Neural cell (in vitro differentiated cells): Measurements from ENCODE around the gene NR1H2. TPM values are rescaled to one million over a fixed set of nuclear protein-coding genes. Genes with fewer than 3 reads are reported as not detected.
A peak's percentile ranks its signal among the peaks of the same experiment; 100 is the strongest.

Experiments
- H2AFZ ChIP-seq: fragments of 200-600, 300-800 bp; sonication (generic), shearing (Covaris generic); 2 replicates; pipeline ENCODE4 v1.6.0; 2014; ENCODE audit warnings: low read depth, mild to moderate bottlenecking, antibody characterized with exemption, low read length, moderate library complexity
- H3F3A ChIP-seq: fragments of 200-600 bp; shearing (Covaris generic); 2 replicates; pipeline ENCODE4 v1.6.1; 2016; ENCODE audit warnings: mild to moderate bottlenecking, moderate library complexity, mixed read lengths, antibody characterized with exemption, low read length; ENCODE audit not compliant: insufficient read depth, poor library complexity, severe bottlenecking
- H3K27ac ChIP-seq: fragments of 200-600, 300-800 bp; sonication (generic), shearing (Covaris generic); 2 replicates; pipeline ENCODE4 v1.5.1; 2014; ENCODE audit warnings: mild to moderate bottlenecking, low read length, moderate library complexity
- H3K27me3 ChIP-seq: fragments of 300-800, 200-600 bp; sonication (generic), shearing (Covaris generic); 2 replicates; pipeline ENCODE4 v1.6.0; 2014; ENCODE audit warnings: mild to moderate bottlenecking, low read depth, low read length, moderate library complexity; ENCODE audit not compliant: insufficient read depth
- H3K36me3 ChIP-seq: fragments of 300-800, 200-600 bp; sonication (generic), shearing (Covaris generic); 2 replicates; pipeline ENCODE4 v1.5.1; 2014; ENCODE audit warnings: mild to moderate bottlenecking, antibody characterized with exemption, low read length, moderate library complexity; ENCODE audit not compliant: insufficient read depth
- H3K4me2 ChIP-seq: fragments of 300-800, 200-600 bp; sonication (generic), shearing (Covaris generic); 2 replicates; pipeline ENCODE4 v1.6.0; 2014; ENCODE audit warnings: mild to moderate bottlenecking, low read length
- H3K4me3 ChIP-seq: fragments of 300-800, 200-600 bp; sonication (generic), shearing (Covaris generic); 2 replicates; pipeline ENCODE4 v1.5.1; 2014; ENCODE audit warnings: mild to moderate bottlenecking, low read length, moderate library complexity
- H3K79me2 ChIP-seq: fragments of 200-600 bp; shearing (Covaris generic); replicated peaks from 2 replicates; pipeline ENCODE4 v1.6.0; 2014; ENCODE audit warnings: mild to moderate bottlenecking, low read length, moderate library complexity; ENCODE audit not compliant: insufficient read depth
- H3K9ac ChIP-seq: fragments of 300-800, 200-600 bp; sonication (generic), shearing (Covaris generic); 2 replicates; pipeline ENCODE4 v1.6.1; 2016; ENCODE audit warnings: mild to moderate bottlenecking, low read length, mixed read lengths
- H3K9me2 ChIP-seq: fragments of 200-600 bp; shearing (Covaris generic); 2 replicates; pipeline ENCODE4 v1.6.1; 2016; ENCODE audit warnings: mild to moderate bottlenecking, low read length, mixed read lengths; ENCODE audit not compliant: insufficient read depth
- H3K9me3 ChIP-seq: fragments of 200-600, 300-800 bp; sonication (generic), shearing (Covaris generic); 2 replicates; pipeline ENCODE4 v1.6.1; 2016; ENCODE audit warnings: mild to moderate bottlenecking, mixed run types, low read length, moderate library complexity, mixed read lengths
- H4K20me1 ChIP-seq: fragments of 200-600 bp; shearing (Covaris generic); 2 replicates; pipeline ENCODE4 v1.6.1; 2016; ENCODE audit warnings: mild to moderate bottlenecking, mixed run types; ENCODE audit not compliant: insufficient read depth
- CTCF ChIP-seq: fragments of 450-650 bp; IDR thresholded peaks from 2 replicates; pipeline ENCODE4 v1.5.1; 2014; ENCODE audit warnings: antibody characterized with exemption, mild to moderate bottlenecking, moderate library complexity; ENCODE audit not compliant: poor library complexity, severe bottlenecking
- EZH2 ChIP-seq: fragments of 200-600, 300-800 bp; shearing (Covaris generic), sonication (generic); IDR thresholded peaks from 2 replicates; pipeline ENCODE4 v1.6.1; 2014; ENCODE audit warnings: antibody characterized with exemption, low read length, borderline replicate concordance, mild to moderate bottlenecking; ENCODE audit not compliant: insufficient read depth, poor library complexity, severe bottlenecking
- MXI1 ChIP-seq: fragments of 450-650 bp; conservative IDR thresholded peaks from 2 replicates; pipeline ENCODE4 v1.6.1; 2014; ENCODE audit warnings: antibody characterized with exemption, mild to moderate bottlenecking; ENCODE audit not compliant: poor library complexity, severe bottlenecking
- POLR2AphosphoS5 ChIP-seq: IDR thresholded peaks from 2 replicates; pipeline ENCODE4 v1.6.1; 2012
- RAD21 ChIP-seq: fragments of 450-650 bp; conservative IDR thresholded peaks from 2 replicates; pipeline ENCODE4 v1.6.1; 2014; ENCODE audit warnings: antibody characterized with exemption, mild to moderate bottlenecking, moderate library complexity
- REST ChIP-seq: IDR thresholded peaks from 2 replicates; pipeline ENCODE4 v1.6.1; 2012; ENCODE audit warnings: borderline replicate concordance
- SMC3 ChIP-seq: fragments of 450-650 bp; conservative IDR thresholded peaks from 2 replicates; pipeline ENCODE4 v1.6.1; 2014; ENCODE audit warnings: antibody characterized with exemption, mild to moderate bottlenecking, moderate library complexity; ENCODE audit not compliant: poor library complexity
- polyA plus RNA-seq: library from polyadenylated mRNA; depleted of rRNA; stranded (reverse); fragments of >200 nt; gene quantifications from 2 replicates; pipeline ENCODE4 v1.2.3, GENCODE V29; 2014

The NR1H2 gene
- polyA plus RNA-seq, 1 donor from 2014 or later, result 18.5 TPM

GRCh38 chr19:50327461-50328223, 48.6 kb upstream of the NR1H2 start:
- no peaks in the 10 kb centered on the region for H3F3A ChIP-seq
- H3K9me2 ChIP-seq, result no peaks in the 10 kb centered on the region
- H3K9me3 ChIP-seq, result no peaks in the 10 kb centered on the region
- H4K20me1 ChIP-seq, result no peaks in the 10 kb centered on the region
- H3K36me3 ChIP-seq, result no peaks in the 10 kb centered on the region
- TF ChIP-seq RAD21, result no peak
- TF ChIP-seq EZH2, result no peak
- TF ChIP-seq CTCF, result no peak
- H3K79me2 ChIP-seq, result no peaks in the 10 kb centered on the region
- H3K27me3 ChIP-seq, result peaks cover 18% of the 10 kb centered on the region
- H3K27ac ChIP-seq, result no peak overlapping the region
- no peak overlapping the region for H2AFZ ChIP-seq
- no peak overlapping the region for H3K9ac ChIP-seq
- H3K4me3 ChIP-seq, result peak overlapping the region; percentile 71
- no peak overlapping the region for H3K4me2 ChIP-seq

- no peaks in the 10 kb centered on the region for H3K9me3 ChIP-seq
- H3K9me2 ChIP-seq, result no peaks in the 10 kb centered on the region
- no peak overlapping the region for H2AFZ ChIP-seq
- no peak overlapping the region for H3K4me2 ChIP-seq
- no peaks in the 10 kb centered on the region for H3K79me2 ChIP-seq
- H3K36me3 ChIP-seq, result no peaks in the 10 kb centered on the region
- H3K4me3 ChIP-seq, result peak overlapping the region; percentile 75
- H3K27ac ChIP-seq, result no peak overlapping the region
- no peaks in the 10 kb centered on the region for H3F3A ChIP-seq
- peak overlapping the region; percentile 63 for H3K9ac ChIP-seq
- no peaks in the 10 kb centered on the region for H4K20me1 ChIP-seq
- TF ChIP-seq MXI1 (peak; percentile 77), CTCF (peak; percentile 47), SMC3 (no peak)
- H3K27me3 ChIP-seq, result peaks cover 18% of the 10 kb centered on the region
Observed at GRCh38 chr19:50328224-50328872, 47.9 kb upstream of the NR1H2 start.

GRCh38 chr19:50328873-50329145, 47.4 kb upstream of the NR1H2 start:
- H3K4me2 ChIP-seq, result no peak overlapping the region

More at GRCh38 chr19:50328873-50329145, 47.4 kb upstream of the NR1H2 start:
- peak; percentile 78 for TF ChIP-seq POLR2AphosphoS5
- no peak for TF ChIP-seq EZH2
- peak; percentile 52 for TF ChIP-seq REST
- no peak for TF ChIP-seq CTCF
- Histone ChIP-seq H3K9me2 (no peaks in the 10 kb centered on the region), H3K36me3 (no peaks in the 10 kb centered on the region), H3K27ac (no peak overlapping the region), H3K4me3 (peak overlapping the region; percentile 75), H3K27me3 (peaks cover 18% of the 10 kb centered on the region), H3F3A (no peaks in the 10 kb centered on the region), H3K9me3 (no peaks in the 10 kb centered on the region), H3K79me2 (no peaks in the 10 kb centered on the region), H2AFZ (no peak overlapping the region), H3K9ac (no peak overlapping the region), H4K20me1 (no peaks in the 10 kb centered on the region)
